Prostate gland (tissue), 2 donors: ENCODE data around the gene MSANTD2.

Experiments
- POLR2AphosphoS5 ChIP-seq: sonication (generic); formaldehyde crosslinking; IDR thresholded peaks from one replicate; pipeline ENCODE4 v1.6.1; 2017; ENCODE audit warnings: antibody characterized with exemption
- TF ChIP-seq, protein P1 (sequence below), 4 experiments: fragments of 200-600 bp in 2 of 4; fragments of 450-650 bp in 2 of 4; sonication (generic) in 2 of 4; IDR thresholded peaks; 1 replicate in 3 of 4; 2 replicates in 1 of 4; pipeline ENCODE4 v1.5.1; 2016 to 2019; ENCODE audit warnings: antibody characterized with exemption in 4 of 4, mild to moderate bottlenecking in 2 of 4, moderate library complexity in 2 of 4

DNA sequence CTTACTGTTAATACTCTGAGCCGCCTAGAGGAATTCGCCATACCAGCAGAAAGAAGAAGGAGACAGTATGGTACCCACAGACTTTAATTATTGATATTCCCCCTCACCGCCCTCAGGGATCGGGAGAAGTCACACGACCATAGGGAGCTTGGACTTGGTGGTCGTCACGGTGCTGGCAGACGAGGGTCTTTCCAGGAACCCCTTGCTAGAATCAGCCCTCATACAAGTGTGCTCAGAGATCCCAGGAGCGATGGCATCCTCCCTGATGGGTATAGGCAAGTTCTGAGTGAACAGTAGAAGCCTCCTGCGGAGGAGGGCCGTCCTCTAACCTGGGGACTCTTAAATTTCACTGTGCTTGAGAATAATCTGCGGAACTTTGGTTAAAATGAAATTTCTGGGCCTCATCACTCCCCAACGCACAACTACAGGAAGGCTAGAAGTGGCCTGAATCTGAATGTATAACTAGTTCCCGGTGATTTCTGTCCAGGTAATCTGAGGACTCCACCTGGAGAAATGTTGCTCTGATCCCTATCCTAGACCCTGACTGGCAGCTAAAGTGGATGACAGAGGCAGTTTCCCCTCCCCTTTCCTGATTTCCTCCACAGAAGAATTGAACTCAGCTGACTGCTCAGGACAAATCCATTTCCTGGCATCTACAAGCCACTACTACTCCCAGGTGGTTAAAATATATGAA lies 52.7 kb downstream of the MSANTD2 start:
- TF ChIP-seq, protein P1, sequence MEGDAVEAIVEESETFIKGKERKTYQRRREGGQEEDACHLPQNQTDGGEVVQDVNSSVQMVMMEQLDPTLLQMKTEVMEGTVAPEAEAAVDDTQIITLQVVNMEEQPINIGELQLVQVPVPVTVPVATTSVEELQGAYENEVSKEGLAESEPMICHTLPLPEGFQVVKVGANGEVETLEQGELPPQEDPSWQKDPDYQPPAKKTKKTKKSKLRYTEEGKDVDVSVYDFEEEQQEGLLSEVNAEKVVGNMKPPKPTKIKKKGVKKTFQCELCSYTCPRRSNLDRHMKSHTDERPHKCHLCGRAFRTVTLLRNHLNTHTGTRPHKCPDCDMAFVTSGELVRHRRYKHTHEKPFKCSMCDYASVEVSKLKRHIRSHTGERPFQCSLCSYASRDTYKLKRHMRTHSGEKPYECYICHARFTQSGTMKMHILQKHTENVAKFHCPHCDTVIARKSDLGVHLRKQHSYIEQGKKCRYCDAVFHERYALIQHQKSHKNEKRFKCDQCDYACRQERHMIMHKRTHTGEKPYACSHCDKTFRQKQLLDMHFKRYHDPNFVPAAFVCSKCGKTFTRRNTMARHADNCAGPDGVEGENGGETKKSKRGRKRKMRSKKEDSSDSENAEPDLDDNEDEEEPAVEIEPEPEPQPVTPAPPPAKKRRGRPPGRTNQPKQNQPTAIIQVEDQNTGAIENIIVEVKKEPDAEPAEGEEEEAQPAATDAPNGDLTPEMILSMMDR (IDR thresholded peaks at IDR 0.05): no peak
- no peak for TF ChIP-seq POLR2AphosphoS5
